Vagina (tissue), 2 donors: ENCODE measurements around the gene DDX10. TPM values are rescaled to one million over a fixed set of nuclear protein-coding genes. Genes with fewer than 3 reads are reported as not detected.

Experiments
- DNase-seq, 2 donors: peaks; one replicate each; pipeline ENCODE4 v3.0.0-alpha.2; 2017; ENCODE audit errors: extremely low spot score in 2 of 2
- H3K27ac ChIP-seq: fragments of 200-600 bp; sonication (generic); one replicate; pipeline ENCODE4 v1.5.1; 2019
- H3K27me3 ChIP-seq: fragments of 200-600 bp; sonication (generic); one replicate; pipeline ENCODE4 v1.5.1; 2019
- H3K36me3 ChIP-seq, 2 donors: fragments of 200-600 bp; sonication (generic); one replicate each; pipeline ENCODE4 v1.5.1; 2017 to 2019
- H3K4me1 ChIP-seq: fragments of 200-600 bp; sonication (generic); one replicate; pipeline ENCODE4 v1.5.1; 2019
- H3K4me3 ChIP-seq, 2 donors: fragments of 200-600 bp; sonication (generic); 1 replicate in 1 of 2; 2 replicates in 1 of 2; pipeline ENCODE4 v1.5.1; 2016 to 2019
- H3K9me3 ChIP-seq: fragments of 200-600 bp; sonication (generic); one replicate; pipeline ENCODE4 v1.5.1; 2019
- CTCF ChIP-seq, 3 experiments: fragments of 450-650 bp in 2 of 3; fragments of 200-600 bp in 1 of 3; sonication (generic) in 1 of 3; IDR thresholded peaks; one replicate each; pipeline ENCODE4 v1.5.1; 2017 to 2019; ENCODE audit warnings: antibody characterized with exemption in 3 of 3, mild to moderate bottlenecking in 2 of 3, moderate library complexity in 2 of 3
- POLR2A ChIP-seq, 2 donors: fragments of 450-650 bp; IDR thresholded peaks; one replicate each; pipeline ENCODE4 v1.6.1; 2017; ENCODE audit warnings: antibody characterized with exemption in 2 of 2, mild to moderate bottlenecking in 2 of 2, moderate library complexity in 2 of 2
- POLR2AphosphoS5 ChIP-seq, 2 donors: sonication (generic); formaldehyde crosslinking; IDR thresholded peaks; one replicate each; pipeline ENCODE4 v1.9.0; 2017; ENCODE audit warnings: antibody characterized with exemption in 2 of 2, mild to moderate bottlenecking in 2 of 2, low read depth in 1 of 2; ENCODE audit not compliant: insufficient read depth in 1 of 2
- intact Hi-C: fragments of 100-400 bp; cut with DNase I; formaldehyde crosslinking; loops from one replicate; pipeline ENCODE4 v1.15.1; 2023
- total RNA-seq: library from RNA; depleted of rRNA; stranded (reverse); fragments of >200 nt; gene quantifications from one replicate; pipeline ENCODE4 v1.2.3, GENCODE V29; 2016

DDX10 gene
- total RNA-seq, 1 donor from 2014 or later = 23.8 TPM

GRCh38 chr11:108909041-108909440 is 244.2 kb downstream of the DDX10 start:
- no peak for DNase-seq
- no peaks in the 10 kb centered on the region for H3K4me1 ChIP-seq
- H3K36me3 ChIP-seq = no peaks in the 10 kb centered on the region
- TF ChIP-seq CTCF (IDR thresholded peaks at IDR 0.05) (no peak), POLR2A (IDR thresholded peaks at IDR 0.05) (no peak), POLR2AphosphoS5 (IDR thresholded peaks at IDR 0.05; ENCODE audit: insufficient read depth in 1 of 2, low read depth in 1 of 2) (no peak)
- no peaks in the 10 kb centered on the region for H3K27me3 ChIP-seq
- intact Hi-C loops = no loop called here
- H3K27ac ChIP-seq = no peak overlapping the region
- H3K4me3 ChIP-seq = no peak overlapping the region
- H3K9me3 ChIP-seq = no peaks in the 10 kb centered on the region

- Histone ChIP-seq H3K27ac (no peak overlapping the region), H3K4me3 (no peak overlapping the region), H3K9me3 (no peaks in the 10 kb centered on the region), H3K36me3 (no peaks in the 10 kb centered on the region), H3K4me1 (no peaks in the 10 kb centered on the region), H3K27me3 (no peaks in the 10 kb centered on the region)
- intact Hi-C loops = no loop called here
- DNase-seq = no peak
- no peak for TF ChIP-seq POLR2AphosphoS5 (IDR thresholded peaks at IDR 0.05; ENCODE audit: insufficient read depth in 1 of 2, low read depth in 1 of 2)
These were observed 245.1 kb downstream of the DDX10 start for GRCh38 chr11:108909921-108910320.

- Histone ChIP-seq H3K36me3 (no peaks in the 10 kb centered on the region), H3K9me3 (no peaks in the 10 kb centered on the region), H3K27ac (no peak overlapping the region), H3K4me3 (no peak overlapping the region), H3K27me3 (no peaks in the 10 kb centered on the region), H3K4me1 (no peaks in the 10 kb centered on the region)
- intact Hi-C loops = no loop called here
- DNase-seq = no peak
- TF ChIP-seq POLR2A (IDR thresholded peaks at IDR 0.05) (no peak), CTCF (IDR thresholded peaks at IDR 0.05) (no peak), POLR2AphosphoS5 (IDR thresholded peaks at IDR 0.05; ENCODE audit: insufficient read depth in 1 of 2, low read depth in 1 of 2) (no peak)
These were observed 247.7 kb downstream of the DDX10 start for GRCh38 chr11:108912581-108912980.

GRCh38 chr11:108913204-108913603 is 248.3 kb downstream of the DDX10 start:
- Histone ChIP-seq H3K9me3 (no peaks in the 10 kb centered on the region), H3K27ac (no peak overlapping the region), H3K4me3 (no peak overlapping the region), H3K27me3 (no peaks in the 10 kb centered on the region), H3K36me3 (no peaks in the 10 kb centered on the region), H3K4me1 (no peaks in the 10 kb centered on the region)
- TF ChIP-seq POLR2A (IDR thresholded peaks at IDR 0.05) (no peak), POLR2AphosphoS5 (IDR thresholded peaks at IDR 0.05; ENCODE audit: insufficient read depth in 1 of 2, low read depth in 1 of 2) (no peak), CTCF (IDR thresholded peaks at IDR 0.05) (no peak)
- DNase-seq = no peak
- intact Hi-C loops = no loop called here

- no peak overlapping the region for H3K27ac ChIP-seq
- TF ChIP-seq POLR2A (IDR thresholded peaks at IDR 0.05) (no peak), POLR2AphosphoS5 (IDR thresholded peaks at IDR 0.05; ENCODE audit: insufficient read depth in 1 of 2, low read depth in 1 of 2) (no peak), CTCF (IDR thresholded peaks at IDR 0.05) (no peak)
- DNase-seq = no peak
- H3K9me3 ChIP-seq = no peaks in the 10 kb centered on the region
- no peaks in the 10 kb centered on the region for H3K4me1 ChIP-seq
- intact Hi-C loops = no loop called here
- no peaks in the 10 kb centered on the region for H3K36me3 ChIP-seq
- H3K4me3 ChIP-seq = no peak overlapping the region
- H3K27me3 ChIP-seq = no peaks in the 10 kb centered on the region
These were observed 249.3 kb downstream of the DDX10 start for GRCh38 chr11:108914211-108914610.

- no peaks in the 10 kb centered on the region for H3K4me1 ChIP-seq
- no peak overlapping the region for H3K4me3 ChIP-seq
- intact Hi-C loops = no loop called here
- H3K9me3 ChIP-seq = no peaks in the 10 kb centered on the region
- no peaks in the 10 kb centered on the region for H3K36me3 ChIP-seq
- TF ChIP-seq POLR2AphosphoS5 (IDR thresholded peaks at IDR 0.05; ENCODE audit: insufficient read depth in 1 of 2, low read depth in 1 of 2) (no peak), POLR2A (IDR thresholded peaks at IDR 0.05) (no peak), CTCF (IDR thresholded peaks at IDR 0.05) (no peak)
- DNase-seq = no peak
- H3K27me3 ChIP-seq = no peaks in the 10 kb centered on the region
- no peak overlapping the region for H3K27ac ChIP-seq
These were observed 250.1 kb downstream of the DDX10 start for GRCh38 chr11:108914981-108915380.
